GM12878 (cell line): ENCODE data around the gene BCKDHA. TPM values are rescaled to one million over a fixed set of nuclear protein-coding genes. Genes with fewer than 3 reads are reported as not detected.

ENCODE experiments used
- BCL11A ChIP-seq: IDR thresholded peaks from 2 replicates; pipeline ENCODE4 v1.6.1; 2011; ENCODE audit warnings: low read depth, low read length
- BMI1 ChIP-seq: fragments of 450-650 bp; IDR thresholded peaks from 2 replicates; pipeline ENCODE4 v1.6.1; 2016; ENCODE audit warnings: mild to moderate bottlenecking, moderate library complexity, borderline replicate concordance
- CEBPB ChIP-seq, 2 experiments: fragments of 150-350 bp in 1 of 2; IDR thresholded peaks; 2 replicates each; pipeline ENCODE4 v1.6.1; 2012 to 2014; ENCODE audit warnings: low read depth in 2 of 2, low read length in 2 of 2, borderline replicate concordance in 1 of 2, inconsistent platforms in 1 of 2
- CREM ChIP-seq: IDR thresholded peaks from 2 replicates; pipeline ENCODE4 v1.6.1; 2014; ENCODE audit warnings: antibody characterized with exemption, low read depth
- EP300 ChIP-seq, 2 experiments: fragments of 150-350 bp in 1 of 2; IDR thresholded peaks; 2 replicates each; pipeline ENCODE4 v1.6.1; 2011 to 2012; ENCODE audit warnings: low read depth in 2 of 2, low read length in 2 of 2, borderline replicate concordance in 1 of 2, improper control_type of control experiment in 1 of 2, inconsistent platforms in 1 of 2; ENCODE audit not compliant: control insufficient read depth in 1 of 2
- HCFC1 ChIP-seq: fragments of 150-350 bp; IDR thresholded peaks from 2 replicates; pipeline ENCODE4 v1.6.1; 2014; ENCODE audit warnings: low read length
- KLF5 ChIP-seq: fragments of 450-650 bp; IDR thresholded peaks from 2 replicates; pipeline ENCODE4 v1.6.1; 2014; ENCODE audit warnings: mild to moderate bottlenecking; ENCODE audit not compliant: partially characterized antibody
- NFYB ChIP-seq: IDR thresholded peaks from 2 replicates; pipeline ENCODE4 v1.6.1; 2011; ENCODE audit warnings: low read depth, mild to moderate bottlenecking, low read length, improper control_type of control experiment, moderate library complexity; ENCODE audit not compliant: insufficient read depth
- NR2F1 ChIP-seq: fragments of 450-650 bp; conservative IDR thresholded peaks from 2 replicates; pipeline ENCODE4 v1.6.1; 2017; ENCODE audit warnings: mild to moderate bottlenecking
- RAD51 ChIP-seq: fragments of 450-650 bp; IDR thresholded peaks from 2 replicates; pipeline ENCODE4 v1.6.1; 2016; ENCODE audit warnings: moderate library complexity, mild to moderate bottlenecking, inconsistent platforms
- SMARCA5 ChIP-seq: fragments of 450-650 bp; IDR thresholded peaks from 2 replicates; pipeline ENCODE4 v1.6.1; 2017; ENCODE audit warnings: mild to moderate bottlenecking
- SUZ12 ChIP-seq: fragments of 200-600 bp; sonication (generic); IDR thresholded peaks from one replicate; pipeline ENCODE4 v1.6.1; 2018; ENCODE audit warnings: antibody characterized with exemption, mild to moderate bottlenecking; ENCODE audit not compliant: unreplicated experiment
- TARDBP ChIP-seq: IDR thresholded peaks from 2 replicates; pipeline ENCODE4 v1.6.1; 2016; ENCODE audit warnings: borderline replicate concordance
- ZSCAN29 ChIP-seq: fragments of 450-650 bp; IDR thresholded peaks from 2 replicates; pipeline ENCODE4 v1.6.1; 2017; ENCODE audit warnings: mild to moderate bottlenecking, moderate library complexity
- polyA plus RNA-seq, 11 experiments: library from polyadenylated mRNA; depleted of rRNA in 4 of 11; unstranded in 6 of 11; stranded (reverse) in 5 of 11; fragments of >200 nt; fragmentation: Nextera tagmentation in 4 of 11; fragmentation: Illumina TruSeq in 1 of 11; extraction: Ambion mirVana in 4 of 11; extraction: Trizol in 1 of 11; gene quantifications; 1 replicate in 1 of 11; 2 replicates in 10 of 11; pipeline versions ENCODE4 v1.2.1 to v1.2.3, GENCODE V29; 2011 to 2016; ENCODE audit warnings: inconsistent platforms in 2 of 11, missing spikeins in 2 of 11, low read depth in 1 of 11
- total RNA-seq, 4 experiments: library from RNA; depleted of rRNA in 3 of 4; stranded (reverse); fragments of >200 nt in 3 of 4; fragmentation: Illumina TruSeq in 1 of 4; extraction: Trizol in 1 of 4; gene quantifications; 2 replicates each; pipeline versions ENCODE4 v1.2.1 to v1.2.3, GENCODE V29; 2013 to 2021
- TF ChIP-seq, protein P1 (sequence below): fragments of 450-650 bp; IDR thresholded peaks from 2 replicates; pipeline ENCODE4 v1.6.1; 2018; ENCODE audit warnings: mild to moderate bottlenecking, low read depth, moderate library complexity; ENCODE audit not compliant: partially characterized antibody
- TF ChIP-seq, protein P2 (sequence below): IDR thresholded peaks from 2 replicates; pipeline ENCODE4 v1.6.1; 2012; ENCODE audit warnings: mild to moderate bottlenecking, low read depth, low read length
- TF ChIP-seq, protein P3 (sequence below): fragments of 450-650 bp; IDR thresholded peaks from 2 replicates; pipeline ENCODE4 v1.6.1; 2016; ENCODE audit warnings: mild to moderate bottlenecking
- TF ChIP-seq, protein P4 (sequence below): fragments of 450-650 bp; IDR thresholded peaks from 2 replicates; pipeline ENCODE4 v1.6.1; 2017; ENCODE audit warnings: low read depth, mild to moderate bottlenecking, moderate library complexity
- TF ChIP-seq, protein P5 (sequence below): fragments of 450-650 bp; IDR thresholded peaks from 2 replicates; pipeline ENCODE4 v1.6.1; 2017; ENCODE audit warnings: borderline replicate concordance

Gene BCKDHA
- total and polyA plus RNA-seq, 10 of the 15 experiments (the other 5 are each of a cell fraction or from before 2014, with no cell fraction given) = 9.9 to 107 (median 46.4) TPM

DNA sequence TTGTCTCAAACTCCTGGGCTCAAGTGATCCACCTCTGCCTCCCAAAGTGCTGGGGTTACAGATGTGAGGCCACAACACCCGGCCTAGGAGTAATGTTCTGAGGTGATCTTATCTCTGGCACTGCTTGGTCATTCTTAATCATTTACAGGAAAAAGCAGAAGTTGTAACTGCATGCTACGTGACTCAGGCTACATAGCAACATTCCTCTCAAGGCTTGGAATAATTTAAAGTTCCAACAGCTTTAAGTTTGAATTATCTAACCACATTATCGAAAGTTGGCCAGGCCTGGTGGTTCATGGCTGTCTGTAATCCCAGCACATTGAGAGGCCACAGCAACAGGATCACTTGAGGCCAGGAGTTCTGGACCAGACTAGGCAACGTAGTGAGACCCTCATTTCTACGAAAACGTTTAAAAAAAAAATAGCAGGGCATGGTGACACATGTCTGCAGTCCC is 29.7 kb upstream of the BCKDHA start (continued):
- TF ChIP-seq, protein P1, sequence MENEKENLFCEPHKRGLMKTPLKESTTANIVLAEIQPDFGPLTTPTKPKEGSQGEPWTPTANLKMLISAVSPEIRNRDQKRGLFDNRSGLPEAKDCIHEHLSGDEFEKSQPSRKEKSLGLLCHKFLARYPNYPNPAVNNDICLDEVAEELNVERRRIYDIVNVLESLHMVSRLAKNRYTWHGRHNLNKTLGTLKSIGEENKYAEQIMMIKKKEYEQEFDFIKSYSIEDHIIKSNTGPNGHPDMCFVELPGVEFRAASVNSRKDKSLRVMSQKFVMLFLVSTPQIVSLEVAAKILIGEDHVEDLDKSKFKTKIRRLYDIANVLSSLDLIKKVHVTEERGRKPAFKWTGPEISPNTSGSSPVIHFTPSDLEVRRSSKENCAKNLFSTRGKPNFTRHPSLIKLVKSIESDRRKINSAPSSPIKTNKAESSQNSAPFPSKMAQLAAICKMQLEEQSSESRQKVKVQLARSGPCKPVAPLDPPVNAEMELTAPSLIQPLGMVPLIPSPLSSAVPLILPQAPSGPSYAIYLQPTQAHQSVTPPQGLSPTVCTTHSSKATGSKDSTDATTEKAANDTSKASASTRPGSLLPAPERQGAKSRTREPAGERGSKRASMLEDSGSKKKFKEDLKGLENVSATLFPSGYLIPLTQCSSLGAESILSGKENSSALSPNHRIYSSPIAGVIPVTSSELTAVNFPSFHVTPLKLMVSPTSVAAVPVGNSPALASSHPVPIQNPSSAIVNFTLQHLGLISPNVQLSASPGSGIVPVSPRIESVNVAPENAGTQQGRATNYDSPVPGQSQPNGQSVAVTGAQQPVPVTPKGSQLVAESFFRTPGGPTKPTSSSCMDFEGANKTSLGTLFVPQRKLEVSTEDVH = peak; percentile 38
- TF ChIP-seq HCFC1 (no peak), NFYB (no peak), SMARCA5 (0 out of 2 replicates have a peak, but pooled peaks have one; percentile 5), BMI1 (no peak), NR2F1 (no peak; the same call in 1 of the 2 replicates), TARDBP (no peak), KLF5 (no peak), RAD51 (no peak), CEBPB (IDR thresholded peaks at IDR 0.05; ENCODE audit: borderline replicate concordance in 1 of 2, low read depth in 2 of 2, low read length in 2 of 2) (no peak), SUZ12 (no peak), EP300 (IDR thresholded peaks at IDR 0.05; ENCODE audit: borderline replicate concordance in 1 of 2, control insufficient read depth in 1 of 2, low read depth in 2 of 2, low read length in 2 of 2) (peak in 1 of 2 experiments; percentile 40; a peak in 1 of 4 replicates), BCL11A (no peak), CREM (no peak), ZSCAN29 (no peak)
- TF ChIP-seq, protein P2, sequence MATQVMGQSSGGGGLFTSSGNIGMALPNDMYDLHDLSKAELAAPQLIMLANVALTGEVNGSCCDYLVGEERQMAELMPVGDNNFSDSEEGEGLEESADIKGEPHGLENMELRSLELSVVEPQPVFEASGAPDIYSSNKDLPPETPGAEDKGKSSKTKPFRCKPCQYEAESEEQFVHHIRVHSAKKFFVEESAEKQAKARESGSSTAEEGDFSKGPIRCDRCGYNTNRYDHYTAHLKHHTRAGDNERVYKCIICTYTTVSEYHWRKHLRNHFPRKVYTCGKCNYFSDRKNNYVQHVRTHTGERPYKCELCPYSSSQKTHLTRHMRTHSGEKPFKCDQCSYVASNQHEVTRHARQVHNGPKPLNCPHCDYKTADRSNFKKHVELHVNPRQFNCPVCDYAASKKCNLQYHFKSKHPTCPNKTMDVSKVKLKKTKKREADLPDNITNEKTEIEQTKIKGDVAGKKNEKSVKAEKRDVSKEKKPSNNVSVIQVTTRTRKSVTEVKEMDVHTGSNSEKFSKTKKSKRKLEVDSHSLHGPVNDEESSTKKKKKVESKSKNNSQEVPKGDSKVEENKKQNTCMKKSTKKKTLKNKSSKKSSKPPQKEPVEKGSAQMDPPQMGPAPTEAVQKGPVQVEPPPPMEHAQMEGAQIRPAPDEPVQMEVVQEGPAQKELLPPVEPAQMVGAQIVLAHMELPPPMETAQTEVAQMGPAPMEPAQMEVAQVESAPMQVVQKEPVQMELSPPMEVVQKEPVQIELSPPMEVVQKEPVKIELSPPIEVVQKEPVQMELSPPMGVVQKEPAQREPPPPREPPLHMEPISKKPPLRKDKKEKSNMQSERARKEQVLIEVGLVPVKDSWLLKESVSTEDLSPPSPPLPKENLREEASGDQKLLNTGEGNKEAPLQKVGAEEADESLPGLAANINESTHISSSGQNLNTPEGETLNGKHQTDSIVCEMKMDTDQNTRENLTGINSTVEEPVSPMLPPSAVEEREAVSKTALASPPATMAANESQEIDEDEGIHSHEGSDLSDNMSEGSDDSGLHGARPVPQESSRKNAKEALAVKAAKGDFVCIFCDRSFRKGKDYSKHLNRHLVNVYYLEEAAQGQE = no peak
- TF ChIP-seq, protein P3, sequence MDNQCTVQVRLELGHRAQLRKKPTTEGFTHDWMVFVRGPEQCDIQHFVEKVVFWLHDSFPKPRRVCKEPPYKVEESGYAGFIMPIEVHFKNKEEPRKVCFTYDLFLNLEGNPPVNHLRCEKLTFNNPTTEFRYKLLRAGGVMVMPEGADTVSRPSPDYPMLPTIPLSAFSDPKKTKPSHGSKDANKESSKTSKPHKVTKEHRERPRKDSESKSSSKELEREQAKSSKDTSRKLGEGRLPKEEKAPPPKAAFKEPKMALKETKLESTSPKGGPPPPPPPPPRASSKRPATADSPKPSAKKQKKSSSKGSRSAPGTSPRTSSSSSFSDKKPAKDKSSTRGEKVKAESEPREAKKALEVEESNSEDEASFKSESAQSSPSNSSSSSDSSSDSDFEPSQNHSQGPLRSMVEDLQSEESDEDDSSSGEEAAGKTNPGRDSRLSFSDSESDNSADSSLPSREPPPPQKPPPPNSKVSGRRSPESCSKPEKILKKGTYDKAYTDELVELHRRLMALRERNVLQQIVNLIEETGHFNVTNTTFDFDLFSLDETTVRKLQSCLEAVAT = 0 out of 2 replicates have a peak, but pooled peaks have one; percentile 33
- TF ChIP-seq, protein P4, sequence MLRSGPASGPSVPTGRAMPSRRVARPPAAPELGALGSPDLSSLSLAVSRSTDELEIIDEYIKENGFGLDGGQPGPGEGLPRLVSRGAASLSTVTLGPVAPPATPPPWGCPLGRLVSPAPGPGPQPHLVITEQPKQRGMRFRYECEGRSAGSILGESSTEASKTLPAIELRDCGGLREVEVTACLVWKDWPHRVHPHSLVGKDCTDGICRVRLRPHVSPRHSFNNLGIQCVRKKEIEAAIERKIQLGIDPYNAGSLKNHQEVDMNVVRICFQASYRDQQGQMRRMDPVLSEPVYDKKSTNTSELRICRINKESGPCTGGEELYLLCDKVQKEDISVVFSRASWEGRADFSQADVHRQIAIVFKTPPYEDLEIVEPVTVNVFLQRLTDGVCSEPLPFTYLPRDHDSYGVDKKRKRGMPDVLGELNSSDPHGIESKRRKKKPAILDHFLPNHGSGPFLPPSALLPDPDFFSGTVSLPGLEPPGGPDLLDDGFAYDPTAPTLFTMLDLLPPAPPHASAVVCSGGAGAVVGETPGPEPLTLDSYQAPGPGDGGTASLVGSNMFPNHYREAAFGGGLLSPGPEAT = peak; percentile 82
- TF ChIP-seq, protein P5, sequence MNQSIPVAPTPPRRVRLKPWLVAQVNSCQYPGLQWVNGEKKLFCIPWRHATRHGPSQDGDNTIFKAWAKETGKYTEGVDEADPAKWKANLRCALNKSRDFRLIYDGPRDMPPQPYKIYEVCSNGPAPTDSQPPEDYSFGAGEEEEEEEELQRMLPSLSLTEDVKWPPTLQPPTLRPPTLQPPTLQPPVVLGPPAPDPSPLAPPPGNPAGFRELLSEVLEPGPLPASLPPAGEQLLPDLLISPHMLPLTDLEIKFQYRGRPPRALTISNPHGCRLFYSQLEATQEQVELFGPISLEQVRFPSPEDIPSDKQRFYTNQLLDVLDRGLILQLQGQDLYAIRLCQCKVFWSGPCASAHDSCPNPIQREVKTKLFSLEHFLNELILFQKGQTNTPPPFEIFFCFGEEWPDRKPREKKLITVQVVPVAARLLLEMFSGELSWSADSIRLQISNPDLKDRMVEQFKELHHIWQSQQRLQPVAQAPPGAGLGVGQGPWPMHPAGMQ = no peak
